GM04504 (cell line): ENCODE data around the gene UCHL3.
A peak's percentile ranks its signal among the peaks of the same experiment; 100 is the strongest.
"Not testable (repeated sequence)": the region's sequence is repeated elsewhere in the genome, so short reads cannot be mapped to it uniquely, and the experiment has no call there.

Experiments used
- DNase-seq: peaks from one replicate; pipeline ENCODE4 v3.0.0-alpha.2; 2012; ENCODE audit warnings: low read depth

Gene UCHL3

DNA sequence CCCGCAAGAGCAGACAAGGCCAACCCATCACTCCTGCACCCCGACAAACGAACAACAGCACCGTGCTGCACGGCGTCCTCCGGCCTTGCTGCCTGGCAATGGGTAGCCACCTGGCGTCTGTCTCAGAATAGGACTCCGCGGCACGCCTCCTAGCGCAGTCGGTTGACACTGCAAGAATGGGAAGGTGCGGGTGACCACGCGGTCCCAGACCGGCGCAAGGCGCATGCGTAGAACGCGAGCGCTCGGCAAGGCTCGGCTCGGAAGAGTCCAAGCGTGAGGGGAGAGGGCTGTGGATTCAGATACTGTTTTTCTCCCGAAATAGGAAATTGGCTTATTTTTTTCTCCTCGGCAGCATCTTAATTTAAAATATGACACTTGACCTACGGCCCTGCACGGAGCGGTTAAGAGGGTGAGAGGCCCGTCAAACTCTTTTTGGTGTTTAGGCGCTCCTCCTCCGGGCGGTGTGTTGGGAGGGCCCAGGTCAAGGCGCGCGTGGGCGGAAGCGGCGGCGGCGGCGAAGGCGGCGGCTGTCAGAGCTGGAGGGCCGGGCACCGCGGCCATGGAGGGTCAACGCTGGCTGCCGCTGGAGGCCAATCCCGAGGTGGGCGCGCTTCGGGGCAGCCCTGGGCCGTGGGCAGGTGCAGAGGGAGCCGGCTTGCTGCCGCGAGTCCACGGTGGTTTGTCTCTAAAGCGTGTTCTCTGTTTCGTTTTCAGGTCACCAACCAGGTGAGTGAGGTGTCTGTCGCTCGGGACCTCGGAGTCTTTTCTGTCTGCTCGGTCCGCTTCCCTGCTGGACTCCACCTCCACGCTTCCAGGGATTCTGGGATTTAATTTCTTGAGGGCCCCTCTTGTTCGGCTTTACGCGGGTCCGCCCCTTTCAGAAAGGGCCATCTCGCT is at the start of gene UCHL3:
UCHL3 (plus strand) TSS at position 530 of the 897 bp plus-strand sequence; CDS start at position 560, 30 bp downstream.
- DNase-seq = peak; percentile 90

DNA sequence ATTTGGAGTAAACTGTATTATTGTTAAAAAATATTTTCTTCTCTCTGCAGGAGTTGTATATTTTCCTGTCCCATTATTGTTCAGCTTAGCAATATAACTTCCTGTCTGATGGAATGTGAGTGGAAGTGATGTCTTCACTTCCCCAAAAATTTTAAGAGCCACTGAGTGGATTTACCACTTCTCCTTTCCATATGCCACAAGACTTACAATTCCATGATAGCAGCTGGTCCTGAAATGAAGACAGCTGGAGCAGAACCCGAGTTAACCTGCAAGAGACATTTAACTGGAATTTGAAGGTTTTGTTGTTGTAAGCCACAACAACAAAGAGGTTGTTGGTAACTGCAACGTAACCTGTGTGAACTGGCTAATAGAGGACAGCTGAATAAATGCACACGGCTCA is 44.3 kb upstream of the UCHL3 start:
- DNase-seq = no peak

DNA sequence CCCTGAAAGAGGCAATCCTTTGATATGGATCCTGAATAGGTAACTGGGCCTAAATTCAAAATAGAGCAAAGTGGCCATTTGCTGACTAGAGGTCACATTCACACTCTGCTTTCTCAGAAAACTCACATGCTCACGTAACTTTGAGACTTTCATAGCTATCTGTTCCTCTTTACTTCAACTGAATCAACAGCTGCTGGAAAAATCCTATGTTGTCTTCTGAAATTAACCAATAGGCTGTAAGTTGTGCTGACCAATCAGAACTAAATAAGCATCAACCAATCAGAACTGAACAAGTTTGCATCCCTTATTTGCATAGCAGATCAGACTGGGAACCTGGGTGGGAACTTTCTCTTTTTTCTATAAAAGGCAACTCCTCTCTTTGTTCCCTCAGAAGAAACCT is 43.6 kb upstream of the UCHL3 start:
- no peak for DNase-seq

DNA sequence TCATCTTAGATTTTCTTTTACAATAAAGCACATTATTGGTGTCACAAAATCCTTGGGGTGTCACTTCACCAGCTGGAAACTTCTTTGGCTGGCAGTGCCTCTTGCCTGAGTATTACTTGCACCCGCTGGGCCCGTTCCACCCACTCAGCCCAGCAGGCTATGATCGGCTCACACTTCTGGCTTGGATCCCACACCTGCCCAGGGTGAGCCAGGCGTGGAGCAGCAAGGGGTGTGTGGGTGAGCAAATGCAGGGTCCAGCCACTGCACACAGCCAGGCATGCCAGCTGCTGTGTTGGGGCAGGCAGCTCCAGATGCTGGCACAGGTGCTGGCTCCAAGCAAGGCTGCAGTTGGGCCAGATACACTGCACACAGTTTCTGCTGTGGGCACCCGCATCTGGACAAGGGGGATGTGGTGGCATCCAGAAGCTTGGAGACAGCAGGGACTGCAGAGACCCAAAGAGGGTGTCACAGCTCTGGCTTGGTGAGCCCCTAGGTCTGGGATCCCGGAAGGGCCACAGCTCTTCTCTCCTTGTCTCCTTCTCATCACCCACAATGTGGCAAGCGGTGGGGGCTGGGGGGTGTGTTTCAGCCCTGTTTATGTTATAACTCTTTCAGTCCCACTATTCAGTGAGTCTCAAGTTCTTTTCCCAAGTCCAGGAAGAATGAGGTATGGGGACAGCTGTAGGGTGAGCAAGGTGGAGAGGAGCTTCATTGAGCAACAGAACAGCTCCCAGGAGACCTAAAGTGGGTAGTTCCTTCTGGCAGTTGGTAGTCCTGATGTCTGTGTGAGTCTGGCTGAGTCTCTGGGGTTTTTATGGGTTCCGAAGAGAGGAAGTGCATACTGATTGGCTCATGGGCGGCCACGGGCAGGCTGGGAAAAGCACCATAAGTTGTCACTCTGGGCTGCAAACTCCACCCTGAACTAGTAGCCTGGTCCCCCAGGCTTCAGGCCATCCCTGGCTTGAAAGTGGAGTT is 42.3 kb upstream of the UCHL3 start:
- no peak for DNase-seq

DNA sequence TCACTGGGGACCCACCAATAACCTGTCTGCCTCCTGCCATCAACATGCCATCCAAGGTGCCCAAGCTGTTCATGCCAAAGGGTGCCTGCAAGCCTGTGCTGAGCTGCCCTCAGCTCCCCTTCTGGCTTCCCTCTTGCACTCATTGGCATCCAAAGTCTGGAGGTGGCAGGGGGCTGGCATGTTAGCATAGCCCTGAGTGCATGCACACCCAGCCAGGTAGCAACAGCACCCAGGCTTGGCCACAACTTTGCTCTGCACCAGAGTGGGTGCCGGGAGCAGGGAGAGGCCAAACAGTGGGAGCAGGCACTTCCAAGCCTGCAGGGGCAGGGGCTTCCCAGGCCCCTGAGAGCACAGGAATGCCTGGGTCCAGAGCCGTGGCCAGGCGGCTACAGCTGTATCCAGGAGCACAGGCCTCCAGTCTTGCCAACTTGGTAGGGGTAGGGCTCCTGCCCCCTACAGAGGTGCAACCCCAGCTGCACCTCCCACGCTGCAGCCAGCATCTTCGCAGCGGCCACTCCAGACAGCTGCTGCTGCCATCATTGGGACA is 41.5 kb upstream of the UCHL3 start:
- DNase-seq = no peak

DNA sequence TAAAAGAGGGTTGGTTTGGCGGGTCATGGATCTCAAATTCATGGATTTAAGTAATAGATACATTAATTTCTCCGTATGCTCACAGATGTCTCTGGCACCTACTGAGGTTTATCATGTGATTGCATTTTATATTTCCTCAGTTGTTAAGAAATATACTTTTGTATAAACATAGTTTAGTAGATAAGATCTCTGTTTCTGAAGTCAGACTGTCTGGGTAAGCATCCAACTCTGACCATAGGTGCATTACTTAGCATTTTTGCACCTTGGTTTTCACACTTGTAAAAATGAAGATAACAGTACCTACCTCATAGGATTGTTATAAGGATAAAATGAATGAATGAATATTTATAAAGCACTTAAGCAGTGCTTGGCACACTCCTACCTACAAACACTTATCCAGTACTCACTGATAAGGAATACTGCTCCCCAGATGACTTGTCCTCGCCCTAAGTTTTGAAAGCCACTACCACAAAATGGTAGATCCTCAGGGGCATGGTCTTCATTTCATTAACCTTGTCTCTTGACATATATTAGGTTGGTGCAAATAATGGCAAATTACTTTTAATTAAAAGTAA is 38.5 kb upstream of the UCHL3 start:
- no peak for DNase-seq

DNA sequence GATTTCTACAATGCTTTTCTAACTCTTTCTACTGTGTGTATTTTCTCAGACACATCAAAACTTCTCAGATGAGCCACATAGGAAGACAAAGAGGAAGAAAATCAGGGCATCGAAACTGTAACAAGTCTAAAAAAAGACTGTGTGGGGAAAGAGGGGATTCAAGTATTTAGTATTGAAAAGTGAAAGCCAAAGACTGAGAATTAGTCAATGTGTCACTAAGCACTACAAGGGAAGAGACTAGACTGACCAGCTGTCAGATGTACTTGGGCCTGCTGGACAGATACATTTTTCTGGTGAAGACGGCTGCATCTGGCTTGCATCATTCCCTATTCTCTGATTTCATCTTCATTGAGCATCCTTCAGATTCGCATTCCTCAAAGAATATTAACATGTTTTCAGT is 37.3 kb upstream of the UCHL3 start:
- DNase-seq = no peak

DNA sequence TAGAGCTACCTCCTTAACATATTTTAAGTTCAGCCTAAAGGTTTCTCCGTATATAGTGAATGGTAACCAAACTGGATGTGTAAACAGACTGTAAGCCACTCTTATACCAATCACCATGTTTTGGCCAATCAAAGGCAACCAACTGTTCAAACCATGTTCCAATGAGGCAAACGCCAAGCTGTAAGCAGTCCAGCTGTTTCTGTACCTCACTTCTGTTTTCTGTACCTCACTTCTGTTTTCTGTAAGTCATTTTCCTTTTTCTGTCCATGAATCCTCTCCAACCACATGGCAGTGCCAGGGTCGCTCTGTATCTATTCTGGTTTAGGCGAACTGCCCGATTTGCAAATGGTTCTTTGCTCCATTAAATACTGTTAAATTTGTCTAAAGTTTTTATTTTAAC is 36.3 kb upstream of the UCHL3 start:
- DNase-seq = no peak

DNA sequence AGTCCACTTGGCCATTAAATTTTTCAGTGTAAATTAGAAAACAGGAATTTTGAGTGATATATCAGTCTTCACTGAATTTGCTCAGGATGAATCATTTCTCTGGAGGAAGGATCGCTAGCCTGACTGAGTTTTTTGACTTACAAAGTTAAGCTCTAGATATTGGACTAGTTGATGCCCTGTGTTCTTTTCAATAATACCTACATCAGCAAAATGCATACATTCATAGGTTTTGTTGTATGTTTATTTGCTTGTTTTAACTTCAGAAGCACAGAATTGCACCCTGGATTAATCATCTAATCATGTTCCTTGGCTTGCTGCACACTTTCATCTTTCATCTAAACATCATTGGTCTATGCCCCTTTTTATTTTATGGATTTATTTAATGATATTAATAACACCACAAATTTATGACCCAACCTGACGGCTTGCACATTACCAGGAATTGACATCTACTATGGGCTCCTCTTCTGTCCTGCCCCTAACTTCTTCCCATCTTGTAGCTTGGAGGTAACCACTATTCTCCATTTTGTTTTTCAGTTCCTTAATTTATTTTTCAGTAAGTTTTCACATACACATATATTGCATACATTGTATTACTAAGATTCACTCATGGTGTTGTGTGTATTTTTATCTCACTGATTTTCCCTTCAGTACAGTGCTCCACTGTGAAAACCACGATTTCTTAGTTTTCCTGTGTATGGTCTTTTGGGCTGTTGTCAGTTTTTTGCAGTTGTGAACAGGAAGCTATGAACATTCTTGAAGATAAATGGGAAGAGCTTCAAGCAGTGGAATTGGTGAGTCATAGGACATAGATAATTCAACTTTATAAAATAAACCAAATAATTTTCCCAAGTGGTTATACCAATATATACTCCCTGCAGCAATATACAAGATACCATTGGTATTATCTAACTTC is 35.3 kb upstream of the UCHL3 start:
- DNase-seq = no peak

DNA sequence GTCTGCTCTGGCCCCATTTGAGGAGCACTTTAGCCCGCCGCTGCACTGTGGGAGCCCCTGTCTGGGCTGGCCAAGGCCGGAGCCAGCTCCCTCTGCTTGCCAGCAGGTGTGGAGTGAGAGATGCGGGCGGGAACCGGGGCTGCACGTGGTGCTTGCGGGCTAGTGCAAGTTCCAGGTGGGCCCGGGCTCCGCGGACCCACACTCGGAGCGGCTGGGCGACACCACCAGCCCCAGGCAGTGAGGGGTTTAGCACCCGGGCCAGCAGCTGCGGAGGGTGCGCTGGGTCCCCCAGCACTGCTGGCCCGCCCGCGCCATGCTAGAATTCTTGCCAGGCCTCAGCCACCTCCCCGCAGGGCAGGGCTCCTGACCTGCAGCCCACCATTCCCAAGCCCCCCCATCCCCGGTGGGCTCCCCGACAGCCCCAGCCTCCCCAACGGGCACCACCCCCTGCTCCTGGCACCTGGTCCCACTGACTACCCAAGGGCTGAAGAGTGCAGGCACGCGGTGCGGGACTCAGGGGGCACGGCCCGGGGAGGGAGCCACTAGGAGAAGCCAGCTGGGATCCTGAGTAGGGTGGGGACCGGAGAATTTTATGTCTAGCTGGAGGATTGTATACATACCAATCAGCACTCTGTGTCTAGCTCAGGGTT is 31.0 kb upstream of the UCHL3 start:
- DNase-seq = no peak

DNA sequence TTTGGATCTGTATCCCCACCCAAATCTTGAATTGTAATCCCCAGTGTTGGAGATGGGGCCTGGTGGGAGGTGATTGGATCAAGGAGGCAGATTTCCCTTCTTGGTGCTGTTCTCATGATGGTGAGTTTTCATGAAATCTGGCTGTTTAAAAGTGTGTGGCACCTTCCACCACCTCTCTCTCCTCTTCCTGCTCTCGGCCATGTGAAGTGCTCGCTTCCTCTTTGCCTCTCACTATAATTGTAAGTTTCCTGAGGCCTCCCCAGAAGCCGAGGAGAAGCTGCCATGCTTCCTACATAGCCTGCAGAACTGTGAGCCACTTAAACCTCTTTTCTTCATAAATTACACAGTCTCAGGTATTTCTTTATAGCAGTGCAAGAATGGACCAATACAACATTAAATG is 27.6 kb upstream of the UCHL3 start:
- no peak for DNase-seq

DNA sequence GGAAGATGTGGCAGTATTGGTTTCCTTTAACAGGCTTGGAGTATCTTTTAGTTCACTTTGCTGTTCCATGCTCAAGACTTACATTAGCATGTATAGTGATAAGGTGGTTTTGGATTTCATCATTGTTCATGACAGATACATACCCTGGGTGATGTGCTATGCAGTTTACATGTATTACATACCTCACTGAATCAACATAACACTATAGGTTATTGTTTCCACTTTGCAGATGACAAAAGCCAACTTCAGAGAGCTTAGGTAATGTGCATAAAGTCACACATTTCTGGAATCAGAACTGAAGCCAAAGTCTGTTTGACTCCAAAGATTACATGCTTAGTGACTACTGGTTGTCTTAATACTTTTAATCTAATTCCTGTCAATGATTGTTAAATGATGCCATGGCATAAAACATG is 19.0 kb upstream of the UCHL3 start:
- DNase-seq = no peak

DNA sequence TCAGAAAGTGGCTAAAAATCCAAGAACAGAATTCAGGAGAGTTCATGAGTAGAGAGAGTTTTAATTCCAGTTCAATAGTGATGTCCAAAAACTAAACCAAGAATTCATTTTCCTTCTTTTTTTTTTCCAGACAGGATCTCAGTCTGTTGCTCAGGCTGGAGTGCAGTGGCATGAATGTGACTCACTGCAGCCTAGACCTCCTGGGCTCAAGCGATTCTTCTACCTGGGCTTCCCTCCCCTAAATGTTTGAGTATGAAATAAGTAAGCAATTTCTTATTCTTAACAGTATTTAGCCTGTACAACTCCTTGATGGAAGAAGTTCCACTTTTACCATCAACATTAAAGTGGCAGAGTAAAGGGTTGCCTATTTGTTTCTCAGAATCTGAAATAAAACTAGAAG is 15.7 kb upstream of the UCHL3 start:
- no peak for DNase-seq

DNA sequence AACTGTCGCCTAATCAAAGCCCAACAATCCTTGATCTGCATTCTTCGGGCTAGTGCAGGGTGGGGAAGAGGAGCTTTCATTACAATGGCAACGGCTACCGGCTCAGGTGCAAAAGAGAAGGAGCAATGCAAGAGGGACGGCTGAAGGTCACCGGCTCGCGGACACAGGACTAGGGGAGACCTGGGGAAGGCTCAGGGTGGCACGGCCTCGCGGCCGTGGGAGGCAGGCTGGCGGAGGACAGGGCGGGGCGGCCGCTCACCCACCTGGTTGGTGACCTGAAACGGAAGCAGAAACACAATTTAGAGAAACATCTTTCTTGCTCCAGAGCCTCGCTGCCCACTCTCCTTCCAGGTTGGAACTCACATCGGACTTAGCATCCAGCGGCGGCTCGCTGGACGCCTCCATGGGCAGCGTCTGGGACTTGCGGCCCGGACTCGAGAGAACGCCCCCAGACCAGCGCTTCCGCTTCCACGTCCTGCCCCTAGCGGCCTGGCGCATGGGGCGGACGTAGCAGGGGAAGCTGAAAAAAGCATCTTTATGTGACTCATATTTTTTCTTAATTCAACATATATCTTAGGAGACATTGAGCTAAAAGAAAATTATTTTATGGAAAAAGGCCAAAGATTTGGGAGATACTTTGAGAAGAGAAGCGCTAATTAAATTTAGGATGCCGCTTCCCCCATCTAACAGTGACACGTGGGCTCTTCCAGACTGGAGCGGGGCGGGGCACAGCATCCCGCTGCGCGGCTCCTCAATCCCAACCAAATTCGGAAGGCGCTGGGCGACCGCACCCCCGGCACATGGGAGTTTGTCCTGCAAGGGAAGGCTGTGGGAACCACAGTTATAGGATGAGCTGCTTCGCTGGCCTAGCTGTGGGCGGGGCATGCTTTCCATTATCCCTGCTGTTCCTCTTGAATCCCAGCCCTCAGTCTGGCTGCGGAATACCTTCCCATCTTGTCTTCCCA is 11.9 kb upstream of the UCHL3 start, which contains the start of gene COMMD6:
COMMD6 (minus strand) TSS at position 441 of the 965 bp plus-strand sequence; CDS start at position 405, 36 bp downstream.
- DNase-seq = peak; percentile 76

DNA sequence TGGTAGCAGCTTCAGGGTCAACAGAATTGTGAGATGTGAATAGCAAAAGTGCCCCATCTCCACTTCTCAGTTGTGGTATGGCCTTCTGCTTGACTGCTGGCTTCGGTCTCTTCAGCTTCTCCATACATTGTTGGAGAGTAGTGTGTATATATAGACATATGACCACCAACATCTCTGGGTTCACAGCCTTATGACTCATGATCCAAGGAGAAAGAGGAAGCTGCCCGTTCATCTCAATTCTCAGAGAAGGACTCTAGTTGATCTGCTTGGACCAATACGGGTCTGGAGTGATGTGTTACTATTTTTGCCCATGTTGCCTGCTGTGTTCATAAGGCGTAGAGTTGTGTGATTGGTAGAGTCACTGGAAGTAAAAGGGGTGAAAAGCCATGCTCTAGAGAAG is 8.3 kb upstream of the UCHL3 start:
- DNase-seq = no peak

DNA sequence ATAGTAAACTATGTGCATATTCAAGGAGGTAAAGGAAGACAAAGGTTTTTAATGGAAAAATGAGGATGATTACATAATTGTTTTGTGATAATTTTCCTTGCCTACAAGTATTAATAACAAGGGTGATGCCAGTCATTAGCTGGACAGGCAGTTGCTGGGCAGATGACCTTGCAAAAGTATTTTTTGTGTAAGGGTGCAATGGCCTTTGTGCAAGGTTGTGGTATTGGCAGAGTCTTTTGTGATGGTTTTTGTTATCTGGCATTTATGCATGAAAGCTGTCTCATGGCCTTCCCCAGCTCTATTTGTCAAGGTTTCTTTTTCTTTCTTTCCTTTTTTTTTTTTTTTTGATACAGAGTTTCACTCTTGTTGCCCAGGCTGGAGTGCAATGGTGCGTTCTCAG is 7.6 kb upstream of the UCHL3 start:
- no peak for DNase-seq

DNA sequence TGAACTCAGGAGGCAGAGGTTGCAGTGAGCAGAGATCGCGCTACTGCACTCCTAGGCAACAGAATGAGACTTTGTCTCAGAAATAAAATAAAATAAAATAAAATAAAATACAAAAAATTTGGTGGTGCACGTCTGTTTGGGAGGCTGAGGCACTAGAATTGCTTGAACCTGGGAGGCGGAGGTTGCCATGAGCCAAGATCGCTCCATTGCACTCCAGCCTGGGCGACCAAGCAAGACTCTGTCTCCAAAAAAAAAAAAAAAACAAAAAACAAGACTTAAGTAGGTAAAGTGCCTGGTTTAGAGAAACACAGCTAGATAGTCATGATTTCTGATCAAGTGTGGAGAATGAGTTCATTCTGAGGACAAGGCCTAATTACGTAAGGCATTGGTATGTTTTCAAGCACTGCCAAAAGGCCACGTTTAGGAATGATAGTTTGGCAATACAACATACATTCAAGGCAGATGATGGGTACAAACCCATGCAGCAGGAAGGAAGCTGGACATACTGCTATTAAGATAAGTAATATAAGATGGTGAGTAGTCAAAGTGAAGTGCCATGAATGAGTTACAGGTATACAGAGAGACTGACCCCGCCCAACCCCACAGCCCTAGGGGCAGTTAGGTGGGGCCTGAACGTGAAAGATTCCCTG is 4.8 kb upstream of the UCHL3 start:
- DNase-seq = peak; percentile 79

DNA sequence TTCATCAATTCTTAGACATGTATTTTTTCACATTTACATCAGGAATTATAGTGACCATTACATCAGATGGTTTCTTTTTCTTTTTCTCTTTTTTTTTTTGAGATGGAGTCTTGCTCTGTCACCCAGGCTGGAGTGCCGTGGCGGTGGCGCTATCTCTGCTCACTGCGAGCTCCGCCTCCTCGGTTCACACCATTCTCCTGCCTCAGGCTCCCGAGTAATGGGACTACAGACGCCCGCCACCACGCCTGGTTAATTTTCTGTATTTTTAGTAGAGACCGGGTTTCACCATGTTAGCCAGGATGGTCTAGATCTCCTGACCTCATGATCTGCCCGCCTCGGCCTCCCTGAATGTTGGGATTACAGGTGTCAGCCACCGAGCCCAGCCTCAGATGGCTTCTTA is 4.2 kb upstream of the UCHL3 start:
- not testable (repeated sequence) for DNase-seq

DNA sequence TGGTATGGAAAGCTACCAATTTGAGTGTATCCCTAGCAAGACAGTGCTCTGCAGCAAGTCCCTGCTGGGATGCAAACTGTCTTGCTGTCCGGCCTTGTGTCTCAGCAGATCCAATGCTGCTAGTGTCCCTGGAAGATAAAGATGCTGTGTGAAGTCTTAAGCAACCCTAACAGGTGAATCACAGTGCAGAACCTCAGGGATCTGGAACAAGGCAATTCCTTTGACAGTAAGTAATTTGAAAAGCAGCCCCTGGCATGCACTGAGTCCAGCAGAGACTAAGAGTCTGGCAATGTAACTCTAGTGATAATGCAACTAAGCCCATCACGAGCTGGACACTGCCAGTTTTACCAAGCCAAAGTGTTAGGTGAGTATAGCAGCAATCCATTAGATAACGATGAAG is 1.7 kb upstream of the UCHL3 start:
- DNase-seq = no peak
